ENCODE measurements around the gene B2M.

B2M gene

GRCh38 chr15:44692659-44693058 lies 18.7 kb upstream of the B2M start:
- Histone ChIP-seq H2AFZ (ENCODE audit: low read depth, low read length) (no peak overlapping the region), H3K27me3 (ENCODE audit: insufficient read depth, low read length, poor library complexity) (no peaks in the 10 kb centered on the region), H3K4me3 (ENCODE audit: low read depth in 1 of 2, low read length in 2 of 2) (no peak overlapping the region), H4K20me1 (ENCODE audit: insufficient read depth, low read length) (no peaks in the 10 kb centered on the region), H3K4me1 (ENCODE audit: insufficient read depth, low read length) (no peaks in the 10 kb centered on the region), H3K27ac (ENCODE audit: low read length) (no peak overlapping the region), H3K79me2 (ENCODE audit: insufficient read depth, low read length) (no peaks in the 10 kb centered on the region), H3K9ac (ENCODE audit: low read depth, low read length) (no peak overlapping the region), H3K9me3 (ENCODE audit: insufficient read depth, low read length, severe bottlenecking) (no peaks in the 10 kb centered on the region), H3K36me3 (ENCODE audit: insufficient read depth, low read length) (no peaks in the 10 kb centered on the region), H3K4me2 (ENCODE audit: insufficient read depth, low read length) (no peak overlapping the region)
- ATAC-seq (ENCODE audit: insufficient read depth, low read depth) (no peak), DNase-seq (no peak)
- TF ChIP-seq CTCF (IDR thresholded peaks at IDR 0.05; ENCODE audit: borderline replicate concordance, extremely low read depth, low read length, poor library complexity, severe bottlenecking) (no peak), EZH2 (IDR thresholded peaks at IDR 0.05; ENCODE audit: borderline replicate concordance, low read depth, low read length, severe bottlenecking) (no peak)

GRCh38 chr15:44694416-44694815 lies 16.9 kb upstream of the B2M start:
- Histone ChIP-seq H2AFZ (ENCODE audit: low read depth, low read length) (no peak overlapping the region), H3K4me3 (ENCODE audit: low read depth in 1 of 2, low read length in 2 of 2) (no peak overlapping the region), H3K36me3 (ENCODE audit: insufficient read depth, low read length) (no peaks in the 10 kb centered on the region), H3K4me1 (ENCODE audit: insufficient read depth, low read length) (no peaks in the 10 kb centered on the region), H3K27ac (ENCODE audit: low read length) (no peak overlapping the region), H3K4me2 (ENCODE audit: insufficient read depth, low read length) (no peak overlapping the region), H3K9me3 (ENCODE audit: insufficient read depth, low read length, severe bottlenecking) (no peaks in the 10 kb centered on the region), H3K9ac (ENCODE audit: low read depth, low read length) (no peak overlapping the region), H3K79me2 (ENCODE audit: insufficient read depth, low read length) (no peaks in the 10 kb centered on the region), H4K20me1 (ENCODE audit: insufficient read depth, low read length) (no peaks in the 10 kb centered on the region), H3K27me3 (ENCODE audit: insufficient read depth, low read length, poor library complexity) (no peaks in the 10 kb centered on the region)
- DNase-seq (no peak), ATAC-seq (ENCODE audit: insufficient read depth, low read depth) (no peak)
- TF ChIP-seq EZH2 (IDR thresholded peaks at IDR 0.05; ENCODE audit: borderline replicate concordance, low read depth, low read length, severe bottlenecking) (no peak), CTCF (IDR thresholded peaks at IDR 0.05; ENCODE audit: borderline replicate concordance, extremely low read depth, low read length, poor library complexity, severe bottlenecking) (no peak)

DNA sequence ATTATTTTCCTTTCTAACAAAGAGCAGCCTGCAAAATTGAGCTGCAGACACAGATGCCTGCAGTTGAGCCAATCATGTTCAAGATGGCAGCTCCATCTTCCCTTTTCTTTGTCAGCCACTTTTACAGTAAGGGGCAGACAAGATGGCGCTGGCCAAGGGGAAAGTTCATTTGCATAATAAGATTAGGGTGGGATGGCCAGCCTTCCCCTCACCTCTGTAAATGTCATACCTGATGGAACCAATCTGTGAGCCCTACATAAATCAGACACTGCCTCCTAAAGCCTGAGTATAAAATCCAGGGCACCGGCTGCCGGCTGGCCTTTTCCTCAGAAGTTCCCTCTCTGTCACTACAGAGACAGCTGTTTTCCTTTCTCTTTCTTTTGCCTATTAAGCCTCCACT lies 16.0 kb upstream of the B2M start:
- Histone ChIP-seq H2AFZ (ENCODE audit: low read depth, low read length) (no peak overlapping the region), H4K20me1 (ENCODE audit: insufficient read depth, low read length) (no peaks in the 10 kb centered on the region), H3K27ac (ENCODE audit: low read length) (no peak overlapping the region), H3K27me3 (ENCODE audit: insufficient read depth, low read length, poor library complexity) (no peaks in the 10 kb centered on the region), H3K36me3 (ENCODE audit: insufficient read depth, low read length) (no peaks in the 10 kb centered on the region), H3K4me2 (ENCODE audit: insufficient read depth, low read length) (no peak overlapping the region), H3K79me2 (ENCODE audit: insufficient read depth, low read length) (no peaks in the 10 kb centered on the region), H3K4me3 (ENCODE audit: low read depth in 1 of 2, low read length in 2 of 2) (no peak overlapping the region), H3K4me1 (ENCODE audit: insufficient read depth, low read length) (no peaks in the 10 kb centered on the region), H3K9me3 (ENCODE audit: insufficient read depth, low read length, severe bottlenecking) (no peaks in the 10 kb centered on the region), H3K9ac (ENCODE audit: low read depth, low read length) (no peak overlapping the region)
- no peak for ATAC-seq (ENCODE audit: insufficient read depth, low read depth)
- no peak for DNase-seq
- TF ChIP-seq EZH2 (IDR thresholded peaks at IDR 0.05; ENCODE audit: borderline replicate concordance, low read depth, low read length, severe bottlenecking) (no peak), CTCF (IDR thresholded peaks at IDR 0.05; ENCODE audit: borderline replicate concordance, extremely low read depth, low read length, poor library complexity, severe bottlenecking) (no peak)

- no peak for DNase-seq
- no peaks in the 10 kb centered on the region for H3K36me3 ChIP-seq (ENCODE audit: insufficient read depth, low read length)
- H3K4me1 ChIP-seq (ENCODE audit: insufficient read depth, low read length) = no peaks in the 10 kb centered on the region
- H3K9ac ChIP-seq (ENCODE audit: low read depth, low read length) = no peak overlapping the region
- ATAC-seq (ENCODE audit: insufficient read depth, low read depth) = no peak
- H3K4me3 ChIP-seq (ENCODE audit: low read depth in 1 of 2, low read length in 2 of 2) = no peak overlapping the region
- no peaks in the 10 kb centered on the region for H3K27me3 ChIP-seq (ENCODE audit: insufficient read depth, low read length, poor library complexity)
- TF ChIP-seq CTCF (IDR thresholded peaks at IDR 0.05; ENCODE audit: borderline replicate concordance, extremely low read depth, low read length, poor library complexity, severe bottlenecking) (no peak), EZH2 (IDR thresholded peaks at IDR 0.05; ENCODE audit: borderline replicate concordance, low read depth, low read length, severe bottlenecking) (no peak)
- H3K27ac ChIP-seq (ENCODE audit: low read length) = no peak overlapping the region
- H3K4me2 ChIP-seq (ENCODE audit: insufficient read depth, low read length) = no peak overlapping the region
- no peak overlapping the region for H2AFZ ChIP-seq (ENCODE audit: low read depth, low read length)
- no peaks in the 10 kb centered on the region for H3K79me2 ChIP-seq (ENCODE audit: insufficient read depth, low read length)
- no peaks in the 10 kb centered on the region for H3K9me3 ChIP-seq (ENCODE audit: insufficient read depth, low read length, severe bottlenecking)
- H4K20me1 ChIP-seq (ENCODE audit: insufficient read depth, low read length) = no peaks in the 10 kb centered on the region
Observed at GRCh38 chr15:44697014-44697413, 14.3 kb upstream of the B2M start.

Data from DND-41 (cell line).